Stimulated activated naive CD8-positive, alpha-beta T cell treated with anti-CD3 and anti-CD28 coated beads, Interleukin-15, amount 100 ng/mL, for 72 hours (primary cell): ENCODE data around the gene TNRC18.
"Not testable (repeated sequence)": the region's sequence is repeated elsewhere in the genome, so short reads cannot be mapped to it uniquely, and the experiment has no call there.

Experiments used
- ATAC-seq: fragments of 150-1000 bp; cut with Tn5 transposase; 2 replicates; pipeline ENCODE4 v1.10.0; 2021; ENCODE audit warnings: mild to moderate bottlenecking, moderate library complexity
- DNase-seq, 2 donors: peaks; one replicate each; pipeline ENCODE4 v3.0.0; 2021 to 2022
- H3K27ac Mint-ChIP-seq, 2 donors: one replicate each; pipeline ENCODE4 v1.8.0; 2022; ENCODE audit warnings: mild to moderate bottlenecking in 2 of 2, mixed read lengths in 2 of 2, moderate library complexity in 2 of 2
- H3K27me3 Mint-ChIP-seq: one replicate; pipeline ENCODE4 v1.8.0; 2022; ENCODE audit warnings: mixed read lengths
- H3K4me1 Mint-ChIP-seq: one replicate; pipeline ENCODE4 v1.8.0; 2022; ENCODE audit warnings: mild to moderate bottlenecking, mixed read lengths
- H3K4me3 Mint-ChIP-seq, 2 donors: one replicate each; pipeline ENCODE4 v1.8.0; 2022; ENCODE audit warnings: mild to moderate bottlenecking in 2 of 2, mixed read lengths in 2 of 2, moderate library complexity in 1 of 2
- H3K9me3 Mint-ChIP-seq, 2 donors: one replicate each; pipeline ENCODE4 v1.8.0; 2022; ENCODE audit warnings: mixed read lengths in 2 of 2

TNRC18 gene

GRCh38 chr7:5423306-5423975 is at the start of gene TNRC18:
Gene TNRC18 (minus strand): TSS chr7:5423834. CDS start chr7:5421246, 2,588 bp downstream.
- peaks cover 86% of the 10 kb centered on the region for H3K27me3 Mint-ChIP-seq
- peak; percentile 21 for ATAC-seq
- DNase-seq = peak in 1 of 2 donors; percentile 13
- peak within 1 kb of the TSS; percentile 89 for H3K4me3 Mint-ChIP-seq
- no peaks in the 10 kb centered on the region for H3K9me3 Mint-ChIP-seq
- H3K27ac Mint-ChIP-seq = no peak within 1 kb of the TSS
- H3K4me1 Mint-ChIP-seq = peaks cover 78% of the 10 kb centered on the region

DNA sequence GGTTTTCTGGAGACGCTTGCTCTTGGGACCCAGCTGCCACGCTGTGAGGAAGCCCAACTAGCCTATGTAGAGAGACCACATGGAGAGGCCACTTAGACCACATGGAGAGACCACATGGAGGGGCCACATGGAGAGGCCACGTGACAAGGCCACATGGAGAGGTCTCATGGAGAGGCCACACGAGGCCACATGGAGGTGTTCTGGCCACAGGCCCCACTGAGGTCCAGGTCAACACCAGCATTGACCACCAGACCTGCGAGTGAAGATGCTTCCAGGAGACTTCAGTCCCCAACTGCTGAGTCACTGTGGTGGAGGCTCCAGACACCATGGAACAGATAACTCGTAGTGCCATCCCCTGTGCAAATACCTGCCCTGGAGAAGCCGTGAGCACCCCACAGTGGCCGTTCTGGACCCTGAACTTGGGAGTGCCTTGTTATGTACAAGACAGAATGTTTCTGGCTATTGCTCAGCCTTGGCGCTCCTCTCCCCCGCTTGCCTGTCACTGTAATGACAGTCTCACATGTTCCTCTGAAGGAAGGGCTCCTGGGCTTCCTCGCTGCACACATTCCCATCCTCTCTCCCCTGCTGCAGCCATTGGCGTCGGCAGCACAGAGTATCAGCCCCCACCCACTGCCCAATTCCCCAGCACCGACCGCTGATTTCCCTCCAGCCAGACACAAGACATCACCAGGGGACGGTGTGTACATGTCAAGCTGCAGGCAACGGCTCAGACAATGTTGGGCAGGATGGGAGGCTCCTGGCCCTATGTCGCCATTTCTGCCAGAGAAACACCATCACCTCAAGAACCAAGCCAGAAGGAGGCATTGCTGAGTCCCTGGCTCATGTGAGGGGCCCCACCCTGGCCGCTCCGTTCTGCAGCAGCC is 49.0 kb upstream of the TNRC18 start:
- DNase-seq = no peak
- ATAC-seq = peak; percentile 36

GRCh38 chr7:5471623-5472022 is 48.0 kb upstream of the TNRC18 start:
- not testable (repeated sequence) for DNase-seq, H3K27ac Mint-ChIP-seq, H3K4me1 Mint-ChIP-seq, H3K9me3 Mint-ChIP-seq, H3K4me3 Mint-ChIP-seq, H3K27me3 Mint-ChIP-seq, ATAC-seq

More for the DNA sequence above, 49.0 kb upstream of the TNRC18 start:
- peak overlapping the region in 1 of 2 donors; percentile 60 for H3K27ac Mint-ChIP-seq
- H3K4me1 Mint-ChIP-seq = peaks cover 5% of the 10 kb centered on the region
- H3K4me3 Mint-ChIP-seq = no peak overlapping the region
- H3K9me3 Mint-ChIP-seq = no peaks in the 10 kb centered on the region
- H3K27me3 Mint-ChIP-seq = no peaks in the 10 kb centered on the region

DNA sequence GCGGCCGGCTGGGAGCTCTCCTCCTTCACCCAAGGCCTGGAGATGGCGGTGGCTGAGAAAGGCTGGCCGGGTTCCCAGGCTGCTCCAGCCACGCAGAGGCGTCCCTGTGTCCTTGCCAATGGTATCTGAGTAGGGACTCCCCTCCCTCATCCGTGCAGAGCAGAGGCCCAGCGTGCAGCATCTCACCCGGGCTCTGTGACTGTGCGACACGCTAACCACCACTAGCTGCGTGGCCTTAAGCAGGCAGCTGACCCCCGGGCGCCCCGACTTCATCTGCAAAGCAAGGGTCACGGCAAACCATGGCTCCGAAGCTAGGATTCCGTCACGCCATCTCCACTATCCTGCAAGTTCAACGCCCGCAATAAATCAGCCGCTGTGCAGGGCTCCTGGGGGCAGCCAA is 47.2 kb upstream of the TNRC18 start:
- no peaks in the 10 kb centered on the region for H3K9me3 Mint-ChIP-seq
- no peak overlapping the region for H3K27ac Mint-ChIP-seq
- no peak for ATAC-seq
- DNase-seq = no peak
- H3K27me3 Mint-ChIP-seq = no peaks in the 10 kb centered on the region
- no peak overlapping the region for H3K4me3 Mint-ChIP-seq
- no peaks in the 10 kb centered on the region for H3K4me1 Mint-ChIP-seq

- no peak overlapping the region for H3K27ac Mint-ChIP-seq
- no peaks in the 10 kb centered on the region for H3K4me1 Mint-ChIP-seq
- H3K9me3 Mint-ChIP-seq = no peaks in the 10 kb centered on the region
- DNase-seq (no peak), ATAC-seq (peak; percentile 49)
- no peak overlapping the region for H3K4me3 Mint-ChIP-seq
- H3K27me3 Mint-ChIP-seq = no peaks in the 10 kb centered on the region
Measured at GRCh38 chr7:5470167-5470532, 46.5 kb upstream of the TNRC18 start.

GRCh38 chr7:5469375-5470166 is 45.9 kb upstream of the TNRC18 start:
- ATAC-seq (no peak), DNase-seq (no peak)
- H3K27me3 Mint-ChIP-seq = no peaks in the 10 kb centered on the region
- no peak overlapping the region for H3K4me3 Mint-ChIP-seq
- peak overlapping the region in 1 of 2 donors; percentile 34 for H3K27ac Mint-ChIP-seq
- H3K9me3 Mint-ChIP-seq = no peaks in the 10 kb centered on the region
- H3K4me1 Mint-ChIP-seq = no peaks in the 10 kb centered on the region

- Mint-ChIP-seq H3K27me3 (no peaks in the 10 kb centered on the region), H3K27ac (no peak overlapping the region), H3K4me1 (no peaks in the 10 kb centered on the region), H3K4me3 (no peak overlapping the region), H3K9me3 (no peaks in the 10 kb centered on the region)
- DNase-seq (no peak), ATAC-seq (no peak)
Measured at GRCh38 chr7:5467645-5468044, 44.0 kb upstream of the TNRC18 start.

GRCh38 chr7:5466551-5466950 is 42.9 kb upstream of the TNRC18 start:
- DNase-seq (no peak), ATAC-seq (no peak)
- Mint-ChIP-seq H3K27me3 (no peaks in the 10 kb centered on the region), H3K4me1 (peaks cover 10% of the 10 kb centered on the region), H3K27ac (no peak overlapping the region), H3K4me3 (no peak overlapping the region), H3K9me3 (no peaks in the 10 kb centered on the region)

DNA sequence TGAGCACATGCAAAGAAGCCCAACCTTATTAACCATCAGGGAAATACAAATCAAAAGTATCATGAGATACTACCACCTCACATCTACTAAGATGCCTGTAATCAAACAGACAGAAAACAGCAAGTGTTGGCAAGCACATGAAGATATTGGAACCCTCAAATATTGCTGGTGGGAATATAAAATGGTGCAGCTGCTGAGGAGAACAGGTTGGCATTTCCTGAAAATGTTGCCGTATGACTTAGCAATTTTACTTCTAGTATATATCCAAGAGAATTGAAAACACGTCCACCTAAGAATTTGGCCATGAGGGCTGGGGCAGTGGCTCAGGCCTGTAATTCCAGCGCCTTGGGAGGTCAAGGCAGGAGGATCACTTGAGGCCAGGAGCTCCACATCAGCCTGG is 39.4 kb upstream of the TNRC18 start:
- no peaks in the 10 kb centered on the region for H3K27me3 Mint-ChIP-seq
- no peaks in the 10 kb centered on the region for H3K9me3 Mint-ChIP-seq
- no peak overlapping the region for H3K4me3 Mint-ChIP-seq
- H3K4me1 Mint-ChIP-seq = peaks cover 11% of the 10 kb centered on the region
- DNase-seq (no peak), ATAC-seq (no peak)
- H3K27ac Mint-ChIP-seq = no peak overlapping the region

GRCh38 chr7:5462216-5462615 is 38.6 kb upstream of the TNRC18 start:
- H3K4me1 Mint-ChIP-seq = peaks cover 11% of the 10 kb centered on the region
- no peaks in the 10 kb centered on the region for H3K9me3 Mint-ChIP-seq
- ATAC-seq (peak; percentile 92), DNase-seq (peak in 1 of 2 donors; percentile 42)
- H3K27me3 Mint-ChIP-seq = no peaks in the 10 kb centered on the region
- peak overlapping the region; percentile 42 to 79 for H3K27ac Mint-ChIP-seq
- H3K4me3 Mint-ChIP-seq = peak overlapping the region; percentile 64 to 65

DNA sequence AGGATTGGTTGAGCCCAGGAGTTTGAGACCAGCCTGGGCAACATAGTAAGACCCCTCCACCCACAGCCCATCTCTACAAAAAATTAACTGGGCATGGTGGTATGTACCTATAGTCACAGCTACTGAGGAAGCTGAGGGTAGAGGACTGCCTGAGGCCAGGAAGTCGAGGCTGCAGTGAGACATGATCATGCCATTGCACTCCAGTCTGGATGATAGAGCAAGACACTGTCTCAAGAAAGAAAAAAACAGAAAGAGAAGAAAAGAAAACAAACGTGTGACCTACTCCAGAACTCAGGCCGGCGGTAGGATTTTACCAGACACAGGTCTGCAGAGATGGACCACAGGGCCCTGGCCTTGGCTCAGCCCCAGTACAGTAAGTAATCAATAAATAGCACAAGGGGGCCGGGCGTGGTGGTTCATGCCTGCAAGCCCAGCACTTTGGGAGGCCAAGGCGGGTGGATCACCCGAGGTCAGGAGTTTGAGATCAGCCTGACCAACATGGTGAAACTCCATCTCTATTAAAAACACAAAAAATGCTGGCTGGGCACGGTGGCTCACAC is 35.4 kb upstream of the TNRC18 start:
- H3K27ac Mint-ChIP-seq = no peak overlapping the region
- DNase-seq (no peak), ATAC-seq (no peak)
- H3K27me3 Mint-ChIP-seq = peaks cover 15% of the 10 kb centered on the region
- H3K4me1 Mint-ChIP-seq = peaks cover 11% of the 10 kb centered on the region
- H3K4me3 Mint-ChIP-seq = no peak overlapping the region
- H3K9me3 Mint-ChIP-seq = no peaks in the 10 kb centered on the region

DNA sequence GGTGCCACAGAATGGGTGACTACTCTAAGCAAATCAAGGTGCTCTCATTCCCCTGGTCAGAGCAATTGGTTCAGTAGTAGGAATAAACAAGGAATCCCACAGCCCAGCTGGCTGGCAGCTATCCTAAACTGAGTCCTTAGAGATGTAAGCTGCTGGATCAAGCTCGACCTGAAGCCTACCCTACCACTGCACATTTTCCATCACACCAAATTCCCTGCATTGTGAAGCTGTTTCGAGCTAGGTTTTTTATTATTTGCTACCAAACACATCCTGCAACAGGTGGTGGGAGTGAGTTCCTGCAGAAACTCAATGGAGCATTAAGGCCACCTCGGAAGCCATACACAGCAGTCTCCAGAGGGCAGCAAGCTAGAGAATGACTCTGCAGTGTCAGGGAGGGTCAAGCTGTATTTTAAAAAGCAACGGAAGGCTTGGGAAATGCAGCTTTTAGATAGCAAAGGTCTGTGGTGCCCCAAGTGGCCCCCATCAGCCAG is 33.7 kb upstream of the TNRC18 start:
- Mint-ChIP-seq H3K27me3 (peaks cover 15% of the 10 kb centered on the region), H3K4me1 (peaks cover 8% of the 10 kb centered on the region), H3K4me3 (no peak overlapping the region), H3K9me3 (no peaks in the 10 kb centered on the region), H3K27ac (no peak overlapping the region)
- DNase-seq = no peak
- ATAC-seq = no peak

GRCh38 chr7:5456409-5456808 is 32.8 kb upstream of the TNRC18 start:
- DNase-seq (no peak), ATAC-seq (no peak)
- Mint-ChIP-seq H3K27me3 (peaks cover 17% of the 10 kb centered on the region), H3K9me3 (no peaks in the 10 kb centered on the region), H3K27ac (peak overlapping the region in 1 of 2 donors; percentile 51), H3K4me3 (no peak overlapping the region), H3K4me1 (peaks cover 1% of the 10 kb centered on the region)

DNA sequence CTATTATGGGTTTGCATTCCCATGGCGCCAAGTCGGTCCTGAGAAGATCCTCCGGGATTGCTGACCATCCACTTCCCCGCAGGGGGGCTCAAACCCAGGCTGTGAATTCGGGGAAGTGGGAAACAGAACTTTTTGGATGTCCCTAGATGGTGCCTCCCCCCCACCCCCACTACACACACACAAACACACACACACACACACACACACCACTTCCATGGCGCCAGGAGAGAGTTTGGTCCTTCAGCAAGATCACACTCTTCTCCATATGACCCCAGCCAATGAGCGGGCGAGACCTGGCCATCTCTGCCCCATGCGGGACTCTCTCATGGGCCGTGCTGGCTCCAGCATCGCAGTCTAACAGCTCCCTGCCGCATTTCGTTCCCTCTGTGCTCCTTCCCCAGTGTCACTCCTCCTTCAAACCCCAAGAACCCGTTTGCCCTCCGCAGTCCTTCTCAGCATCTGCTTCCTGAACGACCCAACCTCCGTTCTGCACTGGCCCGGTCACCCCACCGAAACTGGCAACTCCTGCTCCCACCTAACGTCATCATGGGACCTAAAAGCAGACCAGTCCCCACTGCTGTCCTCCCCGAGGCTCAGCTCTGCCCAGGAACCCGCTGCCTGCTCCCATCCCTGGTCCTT is 32.1 kb upstream of the TNRC18 start:
- no peak for DNase-seq
- no peaks in the 10 kb centered on the region for H3K9me3 Mint-ChIP-seq
- peaks cover 8% of the 10 kb centered on the region for H3K4me1 Mint-ChIP-seq
- H3K27ac Mint-ChIP-seq = no peak overlapping the region
- peaks cover 22% of the 10 kb centered on the region for H3K27me3 Mint-ChIP-seq
- ATAC-seq = no peak
- H3K4me3 Mint-ChIP-seq = no peak overlapping the region

DNA sequence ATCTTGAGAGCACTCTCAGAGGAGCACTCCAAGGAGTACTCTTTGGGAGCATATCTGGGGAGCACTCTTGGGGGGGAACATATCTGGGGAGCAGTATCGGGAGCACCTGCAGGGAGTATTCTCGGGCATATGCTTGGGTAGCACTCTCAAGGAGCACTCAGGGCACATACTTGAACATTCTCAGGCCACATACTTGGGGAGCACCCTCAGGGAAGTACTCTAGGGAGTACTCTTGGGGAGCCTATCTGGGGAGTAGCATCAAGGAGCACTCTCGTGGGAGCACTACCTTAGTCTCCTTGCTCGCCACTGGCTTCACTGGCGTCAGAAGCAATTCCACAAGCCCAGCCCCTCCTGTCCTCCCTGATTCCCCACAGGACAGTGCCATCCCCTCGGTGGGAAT is 31.5 kb upstream of the TNRC18 start:
- no peaks in the 10 kb centered on the region for H3K9me3 Mint-ChIP-seq
- DNase-seq = no peak
- H3K27me3 Mint-ChIP-seq = peaks cover 22% of the 10 kb centered on the region
- no peak overlapping the region for H3K27ac Mint-ChIP-seq
- ATAC-seq = no peak
- peaks cover 9% of the 10 kb centered on the region for H3K4me1 Mint-ChIP-seq
- no peak overlapping the region for H3K4me3 Mint-ChIP-seq
